ENCODE measurements around the gene HDDC3. TPM values are rescaled to one million over a fixed set of nuclear protein-coding genes. Genes with fewer than 3 reads are reported as not detected.

HDDC3 gene
- total RNA-seq, 1 experiment from 2014 or later, result 18.5 TPM

- no peak for ATAC-seq
- Histone ChIP-seq H2AFZ (ENCODE audit: low read length) (no peak overlapping the region), H3K4me2 (ENCODE audit: low read length) (no peak overlapping the region), H3K4me1 (ENCODE audit: insufficient read depth, low read length) (no peaks in the 10 kb centered on the region), H3K79me2 (ENCODE audit: low read length) (no peaks in the 10 kb centered on the region), H3K4me3 (ENCODE audit: low read length) (no peak overlapping the region), H3K9me3 (ENCODE audit: low read length) (no peaks in the 10 kb centered on the region), H3F3A (ENCODE audit: low read length, unreplicated experiment) (no peaks in the 10 kb centered on the region), H3K9ac (ENCODE audit: low read length) (no peak overlapping the region), H3K27ac (ENCODE audit: low read length) (no peak overlapping the region), H4K20me1 (ENCODE audit: low read length) (no peaks in the 10 kb centered on the region), H3K9me2 (replicated peaks; ENCODE audit: low read length) (no peaks in the 10 kb centered on the region), H3K36me3 (ENCODE audit: low read depth, low read length) (no peaks in the 10 kb centered on the region; the same call in 1 of the 2 replicates), H3K27me3 (ENCODE audit: low read length) (no peaks in the 10 kb centered on the region)
- no TSS peak for BruUV-seq (replicated peaks)
- ChIA-PET POLR2A (ENCODE audit: unreplicated experiment) (no interaction called here), CTCF (no interaction called here)
- intact Hi-C loops (cut with micrococcal nuclease), result no loop called here
- TF ChIP-seq CTCF (conservative IDR thresholded peaks at IDR 0.05; ENCODE audit: low read depth, low read length) (no peak), EZH2phosphoT487 (IDR thresholded peaks at IDR 0.05; ENCODE audit: borderline replicate concordance, low read length) (no peak), EZH2 (IDR thresholded peaks at IDR 0.05; ENCODE audit: low read length, unreplicated experiment) (no peak)
- no peak for DNase-seq
Measured at GRCh38 chr15:90915216-90915807, 17.0 kb downstream of the HDDC3 start.

GRCh38 chr15:90914305-90915080 is 17.9 kb downstream of the HDDC3 start:
- BruUV-seq (replicated peaks), result no TSS peak
- Histone ChIP-seq H3K36me3 (ENCODE audit: low read depth, low read length) (no peaks in the 10 kb centered on the region; the same call in 1 of the 2 replicates), H3K4me1 (ENCODE audit: insufficient read depth, low read length) (no peaks in the 10 kb centered on the region), H2AFZ (ENCODE audit: low read length) (no peak overlapping the region), H3K27ac (ENCODE audit: low read length) (no peak overlapping the region), H3K9me2 (replicated peaks; ENCODE audit: low read length) (no peaks in the 10 kb centered on the region), H3F3A (ENCODE audit: low read length, unreplicated experiment) (no peaks in the 10 kb centered on the region), H4K20me1 (ENCODE audit: low read length) (no peaks in the 10 kb centered on the region), H3K4me3 (ENCODE audit: low read length) (no peak overlapping the region), H3K4me2 (ENCODE audit: low read length) (no peak overlapping the region), H3K9me3 (ENCODE audit: low read length) (no peaks in the 10 kb centered on the region), H3K9ac (ENCODE audit: low read length) (no peak overlapping the region), H3K27me3 (ENCODE audit: low read length) (no peaks in the 10 kb centered on the region), H3K79me2 (ENCODE audit: low read length) (no peaks in the 10 kb centered on the region)
- intact Hi-C loops (cut with micrococcal nuclease), result no loop called here
- CTCF ChIA-PET, result interaction anchor here (0.8 kb wide), 1 partner anchor 12 kb away, joined by 4 read pairs; the partner anchor contains the start of gene MAN2A2
- ATAC-seq, result no peak
- TF ChIP-seq CTCF (conservative IDR thresholded peaks at IDR 0.05; ENCODE audit: low read depth, low read length), result no peak
- TF ChIP-seq EZH2phosphoT487 (IDR thresholded peaks at IDR 0.05; ENCODE audit: borderline replicate concordance, low read length), result no peak
- TF ChIP-seq EZH2 (IDR thresholded peaks at IDR 0.05; ENCODE audit: low read length, unreplicated experiment), result no peak
- POLR2A ChIA-PET (ENCODE audit: unreplicated experiment), result no interaction called here
- no peak for DNase-seq
